MM.1S (cell line): ENCODE data around the gene TPGS1.

Source experiments
- CTCF ChIP-seq: fragments of 300-600 bp; sonication (generic); IDR thresholded peaks from 2 replicates; pipeline ENCODE4 v1.5.1; 2016; ENCODE audit warnings: antibody characterized with exemption, low read length, mixed read lengths
- EZH2phosphoT487 ChIP-seq: fragments of 300-600 bp; sonication (generic); IDR thresholded peaks from 2 replicates; pipeline ENCODE4 v1.6.1; 2018; ENCODE audit warnings: antibody characterized with exemption, low read length

GRCh38 chr19:536881-537404 lies 29.6 kb downstream of the TPGS1 start:
- TF ChIP-seq CTCF, result no peak
- no peak for TF ChIP-seq EZH2phosphoT487
